GM04504 (cell line): Measurements from ENCODE around the gene GALNS.

Experiments used
- DNase-seq: peaks from one replicate; pipeline ENCODE4 v3.0.0-alpha.2; 2012; ENCODE audit warnings: low read depth

GALNS gene

GRCh38 chr16:88769617-88770460 is 86.9 kb downstream of the GALNS start:
- no peak for DNase-seq

- no peak for DNase-seq
Measured at GRCh38 chr16:88768071-88768783, 88.5 kb downstream of the GALNS start.

- no peak for DNase-seq
Measured at GRCh38 chr16:88767546-88768070, 89.1 kb downstream of the GALNS start.

GRCh38 chr16:88766975-88767374 is 89.8 kb downstream of the GALNS start:
- no peak for DNase-seq

GRCh38 chr16:88764913-88765349 is 91.8 kb downstream of the GALNS start:
- DNase-seq, result no peak

GRCh38 chr16:88764080-88764479 is 92.7 kb downstream of the GALNS start:
- no peak for DNase-seq
